Measurements from ENCODE around the gene WNT11.

WNT11 gene

GRCh38 chr11:76159983-76160661 is 46.2 kb downstream of the WNT11 start:
- no peak for TF ChIP-seq SIN3A (IDR thresholded peaks at IDR 0.05; ENCODE audit: borderline replicate concordance, insufficient read depth, low read length)
- TF ChIP-seq POLR2AphosphoS5 (IDR thresholded peaks at IDR 0.05; ENCODE audit: low read depth, low read length): no peak
- TF ChIP-seq TAF1 (IDR thresholded peaks at IDR 0.05; ENCODE audit: borderline replicate concordance, insufficient read depth, low read length): no peak
- TF ChIP-seq, protein P1, sequence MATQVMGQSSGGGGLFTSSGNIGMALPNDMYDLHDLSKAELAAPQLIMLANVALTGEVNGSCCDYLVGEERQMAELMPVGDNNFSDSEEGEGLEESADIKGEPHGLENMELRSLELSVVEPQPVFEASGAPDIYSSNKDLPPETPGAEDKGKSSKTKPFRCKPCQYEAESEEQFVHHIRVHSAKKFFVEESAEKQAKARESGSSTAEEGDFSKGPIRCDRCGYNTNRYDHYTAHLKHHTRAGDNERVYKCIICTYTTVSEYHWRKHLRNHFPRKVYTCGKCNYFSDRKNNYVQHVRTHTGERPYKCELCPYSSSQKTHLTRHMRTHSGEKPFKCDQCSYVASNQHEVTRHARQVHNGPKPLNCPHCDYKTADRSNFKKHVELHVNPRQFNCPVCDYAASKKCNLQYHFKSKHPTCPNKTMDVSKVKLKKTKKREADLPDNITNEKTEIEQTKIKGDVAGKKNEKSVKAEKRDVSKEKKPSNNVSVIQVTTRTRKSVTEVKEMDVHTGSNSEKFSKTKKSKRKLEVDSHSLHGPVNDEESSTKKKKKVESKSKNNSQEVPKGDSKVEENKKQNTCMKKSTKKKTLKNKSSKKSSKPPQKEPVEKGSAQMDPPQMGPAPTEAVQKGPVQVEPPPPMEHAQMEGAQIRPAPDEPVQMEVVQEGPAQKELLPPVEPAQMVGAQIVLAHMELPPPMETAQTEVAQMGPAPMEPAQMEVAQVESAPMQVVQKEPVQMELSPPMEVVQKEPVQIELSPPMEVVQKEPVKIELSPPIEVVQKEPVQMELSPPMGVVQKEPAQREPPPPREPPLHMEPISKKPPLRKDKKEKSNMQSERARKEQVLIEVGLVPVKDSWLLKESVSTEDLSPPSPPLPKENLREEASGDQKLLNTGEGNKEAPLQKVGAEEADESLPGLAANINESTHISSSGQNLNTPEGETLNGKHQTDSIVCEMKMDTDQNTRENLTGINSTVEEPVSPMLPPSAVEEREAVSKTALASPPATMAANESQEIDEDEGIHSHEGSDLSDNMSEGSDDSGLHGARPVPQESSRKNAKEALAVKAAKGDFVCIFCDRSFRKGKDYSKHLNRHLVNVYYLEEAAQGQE (IDR thresholded peaks at IDR 0.05; ENCODE audit: insufficient read depth in 1 of 2, low read depth in 2 of 2, low read length in 2 of 2): no peak
- no peak for TF ChIP-seq FOXP2 (optimal IDR thresholded peaks at IDR 0.05; ENCODE audit: borderline replicate concordance, extremely low read depth, extremely low read length, insufficient read depth)

- TF ChIP-seq TAF1 (IDR thresholded peaks at IDR 0.05; ENCODE audit: borderline replicate concordance, insufficient read depth, low read length) (no peak), FOXP2 (optimal IDR thresholded peaks at IDR 0.05; ENCODE audit: borderline replicate concordance, extremely low read depth, extremely low read length, insufficient read depth) (no peak), SIN3A (IDR thresholded peaks at IDR 0.05; ENCODE audit: borderline replicate concordance, insufficient read depth, low read length) (no peak), POLR2AphosphoS5 (IDR thresholded peaks at IDR 0.05; ENCODE audit: low read depth, low read length) (no peak)
- TF ChIP-seq, protein P1 (IDR thresholded peaks at IDR 0.05; ENCODE audit: insufficient read depth in 1 of 2, low read depth in 2 of 2, low read length in 2 of 2): no peak
These were observed 46.9 kb downstream of the WNT11 start for GRCh38 chr11:76159303-76159937.

- TF ChIP-seq, protein P1 (IDR thresholded peaks at IDR 0.05; ENCODE audit: insufficient read depth in 1 of 2, low read depth in 2 of 2, low read length in 2 of 2): no peak
- TF ChIP-seq POLR2AphosphoS5 (IDR thresholded peaks at IDR 0.05; ENCODE audit: low read depth, low read length) (no peak), SIN3A (IDR thresholded peaks at IDR 0.05; ENCODE audit: borderline replicate concordance, insufficient read depth, low read length) (no peak), FOXP2 (optimal IDR thresholded peaks at IDR 0.05; ENCODE audit: borderline replicate concordance, extremely low read depth, extremely low read length, insufficient read depth) (no peak), TAF1 (IDR thresholded peaks at IDR 0.05; ENCODE audit: borderline replicate concordance, insufficient read depth, low read length) (no peak)
These were observed 47.7 kb downstream of the WNT11 start for GRCh38 chr11:76158394-76159302.

DNA sequence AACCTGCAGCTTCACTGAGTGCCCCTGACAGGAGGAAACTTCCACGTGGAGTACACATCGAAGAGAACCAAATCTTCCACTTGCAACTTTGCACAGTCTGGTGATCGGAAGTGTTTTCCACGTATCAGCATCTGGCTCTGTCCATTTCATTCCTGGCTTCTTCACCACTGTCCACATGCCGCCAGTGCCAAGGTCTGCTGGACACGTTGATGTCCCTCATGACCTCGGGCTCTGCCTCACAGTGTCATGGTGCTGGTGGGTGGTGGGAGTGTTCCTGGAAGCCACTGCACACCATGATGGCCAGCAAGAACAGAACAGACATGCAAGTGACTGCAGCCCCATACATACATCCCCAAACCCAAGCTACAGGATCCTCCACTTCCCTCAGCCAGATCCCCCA is 48.4 kb downstream of the WNT11 start:
- TF ChIP-seq POLR2AphosphoS5 (IDR thresholded peaks at IDR 0.05; ENCODE audit: low read depth, low read length): no peak
- TF ChIP-seq, protein P1 (IDR thresholded peaks at IDR 0.05; ENCODE audit: insufficient read depth in 1 of 2, low read depth in 2 of 2, low read length in 2 of 2): no peak
- no peak for TF ChIP-seq FOXP2 (optimal IDR thresholded peaks at IDR 0.05; ENCODE audit: borderline replicate concordance, extremely low read depth, extremely low read length, insufficient read depth)
- no peak for TF ChIP-seq TAF1 (IDR thresholded peaks at IDR 0.05; ENCODE audit: borderline replicate concordance, insufficient read depth, low read length)
- no peak for TF ChIP-seq SIN3A (IDR thresholded peaks at IDR 0.05; ENCODE audit: borderline replicate concordance, insufficient read depth, low read length)

Measured in PFSK-1 (cell line).